Muscle of leg (tissue), 11 donors: ENCODE results near the gene MAP3K20. TPM values are rescaled to one million over a fixed set of nuclear protein-coding genes. Genes with fewer than 3 reads are reported as not detected.
"Not testable (repeated sequence)": the region's sequence is repeated elsewhere in the genome, so short reads cannot be mapped to it uniquely, and the experiment has no call there.

Source experiments
- DNase-seq: peaks from one replicate; pipeline ENCODE4 v3.0.0; 2013
- H3K27ac ChIP-seq: one replicate; pipeline ENCODE4 v1.5.1; 2013; ENCODE audit warnings: mild to moderate bottlenecking, low read length, control low read depth
- H3K27me3 ChIP-seq: one replicate; pipeline ENCODE4 v1.6.1; 2013; ENCODE audit warnings: low read length; ENCODE audit not compliant: control insufficient read depth, insufficient read depth
- H3K36me3 ChIP-seq: one replicate; pipeline ENCODE4 v1.6.1; 2013; ENCODE audit warnings: low read length; ENCODE audit not compliant: control insufficient read depth, insufficient read depth
- H3K4me1 ChIP-seq: one replicate; pipeline ENCODE4 v1.6.1; 2013; ENCODE audit warnings: low read length; ENCODE audit not compliant: control insufficient read depth, insufficient read depth
- H3K4me3 ChIP-seq: one replicate; pipeline ENCODE4 v1.5.1; 2013; ENCODE audit warnings: low read length, control low read depth
- H3K9me3 ChIP-seq: replicated peaks from 2 replicates; pipeline ENCODE4 v1.6.1; 2013; ENCODE audit warnings: low read depth, low read length; ENCODE audit not compliant: control insufficient read depth
- WGBS: methylation state at CpG from one replicate; pipeline ENCODE4 v1.1.5; 2013; ENCODE audit warnings: missing lambda C conversion rate; ENCODE audit not compliant: insufficient coverage; 5-methylcytosine and 5-hydroxymethylcytosine counted together
- polyA plus RNA-seq, 8 donors: library from polyadenylated mRNA; unstranded; fragments of 120-200 nt; gene quantifications; one replicate each; pipeline versions ENCODE4 v1.2.1 to v1.2.3, GENCODE V29; 2013; ENCODE audit warnings: inconsistent platforms in 1 of 8, low replicate concordance in 1 of 8; ENCODE audit not compliant: insufficient read length in 8 of 8, insufficient read depth in 1 of 8
- total RNA-seq: library from RNA; stranded (reverse); fragments of 120-200 nt; gene quantifications from one replicate; pipeline ENCODE4 v1.2.4, GENCODE V29; 2013

Gene MAP3K20
- total and polyA plus RNA-seq, 9 donors = 50.9 to 105 (median 84.2) TPM

- peak; percentile 33 for DNase-seq
Measured at GRCh38 chr2:173033084-173033483, 42.6 kb upstream of the MAP3K20 start.

DNA sequence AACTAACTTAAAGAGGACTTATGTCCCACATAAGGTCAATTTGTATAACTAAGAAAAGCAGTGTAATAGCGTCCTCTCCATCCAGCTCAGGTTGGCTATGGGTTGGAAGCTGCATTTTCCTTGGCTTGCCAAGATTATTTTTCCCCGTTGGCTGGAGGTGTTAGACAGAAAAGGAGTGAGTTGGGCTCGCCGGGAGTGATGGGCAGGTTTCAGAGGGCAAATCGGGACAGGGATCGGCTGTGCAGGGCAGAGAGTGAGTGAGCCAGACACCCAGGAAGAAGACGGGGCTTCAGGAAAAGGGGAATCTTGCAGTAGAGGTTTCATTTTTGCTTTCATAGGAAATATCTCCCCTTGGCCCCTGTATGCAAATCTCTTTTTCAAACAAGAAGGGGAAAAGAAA, 41.5 kb upstream of the MAP3K20 start:
- DNase-seq = no peak
- no peaks in the 10 kb centered on the region for H3K36me3 ChIP-seq
- no peaks in the 10 kb centered on the region for H3K9me3 ChIP-seq
- no peaks in the 10 kb centered on the region for H3K27me3 ChIP-seq
- 69% methylated on average over 5 of the region's 7 CpGs for WGBS
- no peak overlapping the region for H3K4me3 ChIP-seq
- H3K4me1 ChIP-seq = peaks cover 18% of the 10 kb centered on the region
- no peak overlapping the region for H3K27ac ChIP-seq

More at GRCh38 chr2:173033084-173033483, 42.6 kb upstream of the MAP3K20 start:
- H3K4me1 ChIP-seq = peaks cover 23% of the 10 kb centered on the region
- H3K4me3 ChIP-seq = no peak overlapping the region
- H3K9me3 ChIP-seq = no peaks in the 10 kb centered on the region
- no peaks in the 10 kb centered on the region for H3K27me3 ChIP-seq
- WGBS = 42% methylated on average over 2 of the region's 3 CpGs
- no peak overlapping the region for H3K27ac ChIP-seq
- H3K36me3 ChIP-seq = no peaks in the 10 kb centered on the region

GRCh38 chr2:173037245-173038120, 38.2 kb upstream of the MAP3K20 start:
- Histone ChIP-seq H3K27ac (peak overlapping the region; percentile 43), H3K4me3 (no peak overlapping the region), H3K27me3 (no peaks in the 10 kb centered on the region), H3K9me3 (no peaks in the 10 kb centered on the region), H3K36me3 (no peaks in the 10 kb centered on the region), H3K4me1 (peaks cover 9% of the 10 kb centered on the region)
- DNase-seq = peak; percentile 32
- WGBS = 67% methylated on average over 5 of the region's 12 CpGs

DNA sequence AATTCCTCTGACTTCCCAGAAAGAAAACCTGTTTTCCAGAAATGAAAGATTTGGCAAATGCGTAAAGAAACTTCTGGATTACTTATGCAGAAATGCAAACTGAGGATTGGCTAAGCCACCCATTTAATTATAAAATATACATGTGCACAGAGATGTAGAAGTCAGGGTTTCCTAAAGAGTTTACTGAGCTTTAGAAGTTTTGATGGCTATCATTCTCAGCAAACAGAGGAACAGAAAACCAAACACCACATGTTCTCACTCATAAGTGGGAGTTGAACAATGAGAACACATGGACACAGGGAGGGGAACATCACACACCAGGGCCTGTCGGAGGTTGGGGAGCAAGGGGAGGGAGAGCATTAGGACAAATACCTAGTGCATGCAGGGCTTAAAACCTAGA, 37.4 kb upstream of the MAP3K20 start:
- H3K4me3 ChIP-seq, H3K4me1 ChIP-seq, H3K27ac ChIP-seq, DNase-seq, H3K27me3 ChIP-seq, H3K36me3 ChIP-seq, H3K9me3 ChIP-seq: not testable (repeated sequence)
- 60% methylated on average over 1 of the region's 2 CpGs for WGBS

DNA sequence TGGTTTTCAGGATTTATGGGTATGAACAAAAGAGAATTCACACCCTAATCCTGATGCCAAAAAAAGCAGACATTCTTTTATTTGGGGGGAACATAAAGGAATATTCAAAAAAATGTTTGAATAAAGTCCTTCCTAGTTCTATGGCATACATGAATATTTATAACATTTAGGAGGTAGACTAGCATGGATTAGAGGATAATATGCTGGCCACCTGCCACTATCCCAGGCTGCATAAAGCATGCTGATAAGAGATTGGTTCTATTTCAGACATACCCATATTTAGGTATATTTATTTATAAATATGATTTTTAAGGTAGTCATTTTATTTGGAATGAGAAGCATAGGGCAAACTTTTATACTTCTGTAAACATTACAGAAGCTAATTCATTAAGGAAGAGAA, 34.9 kb upstream of the MAP3K20 start:
- peaks cover 9% of the 10 kb centered on the region for H3K4me1 ChIP-seq
- no peak overlapping the region for H3K4me3 ChIP-seq
- H3K27me3 ChIP-seq = no peaks in the 10 kb centered on the region
- H3K9me3 ChIP-seq = no peaks in the 10 kb centered on the region
- H3K36me3 ChIP-seq = no peaks in the 10 kb centered on the region
- DNase-seq = no peak
- no peak overlapping the region for H3K27ac ChIP-seq

DNA sequence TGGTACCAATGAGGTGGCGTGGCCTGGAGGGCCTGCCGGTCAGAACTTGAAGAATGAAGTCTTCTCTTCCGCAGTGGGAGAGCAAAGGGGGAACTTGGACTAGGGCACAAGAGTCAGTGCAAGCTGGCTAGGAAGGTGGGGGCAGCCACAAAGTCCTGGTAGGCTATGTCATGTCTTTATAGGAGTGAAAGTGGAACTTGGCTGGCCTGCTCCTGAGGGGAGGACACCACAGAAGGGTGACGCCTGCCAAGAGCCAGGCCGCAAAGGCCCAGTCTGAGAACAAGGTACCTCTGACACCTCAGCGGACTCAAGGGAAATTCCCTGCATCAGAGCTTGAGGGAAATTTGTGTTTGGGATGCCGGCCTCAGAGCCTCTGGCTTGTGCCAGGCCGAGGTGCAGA, 32.2 kb upstream of the MAP3K20 start:
- WGBS = 92% methylated on average over 8 of the region's 8 CpGs
- Histone ChIP-seq H3K36me3 (no peaks in the 10 kb centered on the region), H3K27ac (no peak overlapping the region), H3K27me3 (no peaks in the 10 kb centered on the region), H3K4me1 (no peaks in the 10 kb centered on the region), H3K9me3 (no peaks in the 10 kb centered on the region), H3K4me3 (no peak overlapping the region)
- DNase-seq = no peak

- DNase-seq = no peak
- Histone ChIP-seq H3K27ac (no peak overlapping the region), H3K9me3 (no peaks in the 10 kb centered on the region), H3K4me1 (no peaks in the 10 kb centered on the region), H3K4me3 (no peak overlapping the region), H3K27me3 (no peaks in the 10 kb centered on the region), H3K36me3 (no peaks in the 10 kb centered on the region)
- 92% methylated on average over 6 of the region's 13 CpGs for WGBS
Measured at GRCh38 chr2:173043897-173044519, 31.6 kb upstream of the MAP3K20 start.

- 89% methylated on average over 5 of the region's 10 CpGs for WGBS
- no peaks in the 10 kb centered on the region for H3K9me3 ChIP-seq
- no peak overlapping the region for H3K27ac ChIP-seq
- peaks cover 2% of the 10 kb centered on the region for H3K4me1 ChIP-seq
- H3K27me3 ChIP-seq = no peaks in the 10 kb centered on the region
- DNase-seq = no peak
- no peak overlapping the region for H3K4me3 ChIP-seq
- H3K36me3 ChIP-seq = no peaks in the 10 kb centered on the region
Measured at GRCh38 chr2:173044686-173045085, 31.0 kb upstream of the MAP3K20 start.

DNA sequence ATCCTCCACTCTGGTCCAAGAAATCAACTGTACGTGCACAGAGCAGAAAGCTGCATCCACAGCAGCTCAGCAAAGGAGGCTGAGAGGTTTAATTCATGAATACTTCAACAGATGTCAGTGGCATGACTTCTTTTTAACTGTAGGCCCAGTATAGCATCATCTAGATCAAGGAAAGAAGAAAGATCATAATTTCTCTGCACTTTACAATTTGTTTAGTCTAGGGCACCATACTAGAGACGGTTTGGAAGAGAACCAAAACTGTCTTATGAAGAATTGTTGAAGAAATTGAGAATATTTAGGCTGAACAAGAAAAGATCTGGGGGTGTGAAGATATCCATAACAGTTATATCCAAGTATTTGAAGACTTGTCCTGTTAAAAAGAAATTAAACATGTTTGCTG, 30.5 kb upstream of the MAP3K20 start:
- no peak for DNase-seq
- H3K27me3 ChIP-seq = no peaks in the 10 kb centered on the region
- peaks cover 2% of the 10 kb centered on the region for H3K4me1 ChIP-seq
- H3K4me3 ChIP-seq = no peak overlapping the region
- 60% methylated on average over 1 of the region's 2 CpGs for WGBS
- H3K36me3 ChIP-seq = no peaks in the 10 kb centered on the region
- H3K9me3 ChIP-seq = no peaks in the 10 kb centered on the region
- no peak overlapping the region for H3K27ac ChIP-seq

GRCh38 chr2:173048522-173048896, 27.1 kb upstream of the MAP3K20 start:
- WGBS = no CpG with 5 or more reads among the region's 3 CpGs
- Histone ChIP-seq H3K27me3 (no peaks in the 10 kb centered on the region), H3K4me1 (peaks cover 2% of the 10 kb centered on the region), H3K9me3 (no peaks in the 10 kb centered on the region), H3K36me3 (no peaks in the 10 kb centered on the region), H3K27ac (peak overlapping the region; percentile 79), H3K4me3 (no peak overlapping the region)
- DNase-seq = no peak
